Skin of body (tissue), 3 donors: ENCODE measurements around the gene LPAR1. TPM values are rescaled to one million over a fixed set of nuclear protein-coding genes. Genes with fewer than 3 reads are reported as not detected.
"Not testable (repeated sequence)": the region's sequence is repeated elsewhere in the genome, so short reads cannot be mapped to it uniquely, and the experiment has no call there.

ENCODE experiments used
- DNase-seq: peaks from one replicate; lab custom pipeline; 2025; lab: John Stamatoyannopoulos, UW
- small RNA-seq: library from RNA; depleted of rRNA; stranded (forward); fragments of <200 nt; gene quantifications from one replicate; pipeline ENCODE3, GENCODE V24; 2014; ENCODE audit warnings: low replicate concordance
- total RNA-seq: library from RNA; depleted of rRNA; stranded (reverse); fragments of >200 nt; gene quantifications from one replicate; pipeline ENCODE4 v1.2.3, GENCODE V29; 2014

The LPAR1 gene
- total RNA-seq, 1 donor from 2014 or later = 47.3 TPM

DNA sequence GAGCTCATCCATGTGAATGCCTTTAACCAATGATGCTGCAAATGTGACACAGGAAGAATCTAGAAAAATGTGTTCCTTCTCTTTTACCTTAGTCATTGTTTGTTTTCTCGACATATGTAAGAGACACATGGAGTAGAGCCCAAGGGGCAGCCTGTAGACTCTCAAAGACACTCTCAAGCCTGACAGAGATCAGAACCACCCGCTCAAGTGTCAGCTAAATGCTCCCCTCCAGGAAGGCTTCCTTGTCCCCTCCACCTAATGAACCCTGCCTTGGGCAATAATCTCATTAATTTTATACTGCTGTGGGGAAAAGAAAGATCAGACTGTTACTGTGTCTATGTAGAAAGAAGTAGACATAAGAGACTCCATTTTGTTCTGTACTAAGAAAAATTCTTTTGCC is 212.3 kb downstream of the LPAR1 start:
- no peak for DNase-seq

DNA sequence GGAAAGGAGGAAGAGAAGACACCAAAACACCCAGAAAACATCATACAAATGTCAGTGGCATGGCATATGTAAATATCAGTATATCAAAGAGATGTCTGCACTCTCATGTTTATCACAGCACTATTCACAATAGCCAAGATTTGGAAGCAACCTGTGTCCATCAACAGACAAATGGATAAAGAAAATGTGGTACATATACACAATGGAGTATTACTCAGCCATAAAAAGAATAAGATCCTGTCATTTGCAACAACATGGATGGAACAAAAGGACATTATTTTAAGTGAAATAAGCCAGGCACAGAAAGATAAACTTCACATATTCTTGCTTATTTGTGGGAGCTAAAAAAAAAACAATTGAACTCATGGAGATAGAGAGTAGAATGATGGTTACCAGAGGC is 213.1 kb downstream of the LPAR1 start:
- DNase-seq = not testable (repeated sequence)

Small RNA genes lying within 50 kb of the gene (small RNA-seq; reads per million reads assigned to genes)
- not detected for gene RF00019
- gene RNU6-432P = not detected
